HCEC 1CT (cell line): ENCODE data around the gene GIPC1.
"Not testable (repeated sequence)": the region's sequence is repeated elsewhere in the genome, so short reads cannot be mapped to it uniquely, and the experiment has no call there.

Source experiments
- DNase-seq: peaks from one replicate; pipeline ENCODE4 v3.0.0-alpha.2; 2017

Gene GIPC1

GRCh38 chr19:14517446-14517839, 21.5 kb upstream of the GIPC1 start:
- DNase-seq = no peak

- DNase-seq = no peak
These were observed 21.0 kb upstream of the GIPC1 start for GRCh38 chr19:14516746-14517438.

- no peak for DNase-seq
These were observed 20.2 kb upstream of the GIPC1 start for GRCh38 chr19:14516048-14516534.

- DNase-seq = no peak
These were observed 19.6 kb upstream of the GIPC1 start for GRCh38 chr19:14515501-14516047.

- no peak for DNase-seq
These were observed 18.4 kb upstream of the GIPC1 start for GRCh38 chr19:14514215-14514863.

- no peak for DNase-seq
These were observed 16.6 kb upstream of the GIPC1 start for GRCh38 chr19:14512406-14512961.

GRCh38 chr19:14511229-14511593, 15.3 kb upstream of the GIPC1 start:
- DNase-seq = no peak

GRCh38 chr19:14510311-14511228, 14.6 kb upstream of the GIPC1 start:
- peak; percentile 86 for DNase-seq

- DNase-seq = peak; percentile 71
These were observed 12.0 kb upstream of the GIPC1 start for GRCh38 chr19:14507704-14508542.

- peak; percentile 87 for DNase-seq
These were observed 9.7 kb upstream of the GIPC1 start for GRCh38 chr19:14505488-14506239.

GRCh38 chr19:14504575-14504974, 8.6 kb upstream of the GIPC1 start:
- not testable (repeated sequence) for DNase-seq

- no peak for DNase-seq
These were observed 7.4 kb upstream of the GIPC1 start for GRCh38 chr19:14503285-14503684.

- no peak for DNase-seq
These were observed 6.6 kb upstream of the GIPC1 start for GRCh38 chr19:14502334-14503092.

- no peak for DNase-seq
These were observed 1.4 kb upstream of the GIPC1 start for GRCh38 chr19:14497228-14497921.

- no peak for DNase-seq
These were observed 904 bp upstream of the GIPC1 start for GRCh38 chr19:14496834-14497227.

GRCh38 chr19:14495672-14496028, 277 bp downstream of the GIPC1 start:
- no peak for DNase-seq

GRCh38 chr19:14494910-14495671, 836 bp downstream of the GIPC1 start:
- DNase-seq = no peak

GRCh38 chr19:14494411-14494810, 1.5 kb downstream of the GIPC1 start:
- no peak for DNase-seq

GRCh38 chr19:14492756-14493337, 3.1 kb downstream of the GIPC1 start:
- no peak for DNase-seq
